Neural progenitor cell (in vitro differentiated cells): ENCODE results near the gene NFE2L3. TPM values are rescaled to one million over a fixed set of nuclear protein-coding genes. Genes with fewer than 3 reads are reported as not detected.
A peak's percentile ranks its signal among the peaks of the same experiment; 100 is the strongest.

Experiments
- DNase-seq: peaks from one replicate; pipeline ENCODE4 v3.0.0-alpha.2; 2016; ENCODE audit warnings: low spot score
- H2AFZ ChIP-seq: fragments of 200-600 bp; sonication (generic); replicated peaks from 2 replicates; pipeline ENCODE4 v1.6.1; 2016; ENCODE audit warnings: antibody characterized with exemption
- H3F3A ChIP-seq: fragments of 200-600 bp; sonication (generic); 2 replicates; pipeline ENCODE4 v1.6.1; 2016; ENCODE audit warnings: antibody characterized with exemption, low read depth
- H3K27ac ChIP-seq: fragments of 200-600 bp; sonication (generic); 2 replicates; pipeline ENCODE4 v1.5.1; 2016; ENCODE audit warnings: mild to moderate bottlenecking
- H3K27me3 ChIP-seq: fragments of 200-600 bp; sonication (generic); 2 replicates; pipeline ENCODE4 v1.6.1; 2016; ENCODE audit warnings: mild to moderate bottlenecking, moderate library complexity
- H3K36me3 ChIP-seq: fragments of 200-600 bp; sonication (generic); 2 replicates; pipeline ENCODE4 v1.5.1; 2016
- H3K4me1 ChIP-seq: fragments of 200-600 bp; sonication (generic); 2 replicates; pipeline ENCODE4 v1.6.1; 2016; ENCODE audit warnings: mixed run types
- H3K4me2 ChIP-seq: fragments of 200-600 bp; sonication (generic); 2 replicates; pipeline ENCODE4 v1.6.1; 2016
- H3K4me3 ChIP-seq: fragments of 200-600 bp; sonication (generic); 2 replicates; pipeline ENCODE4 v1.5.1; 2016
- H3K79me2 ChIP-seq: fragments of 200-600 bp; sonication (generic); 2 replicates; pipeline ENCODE4 v1.6.1; 2016; ENCODE audit warnings: low read depth
- H3K9ac ChIP-seq: fragments of 200-600 bp; sonication (generic); 2 replicates; pipeline ENCODE4 v1.6.1; 2016
- H3K9me3 ChIP-seq: fragments of 200-600 bp; sonication (generic); 2 replicates; pipeline ENCODE4 v1.5.1; 2016; ENCODE audit warnings: low read depth
- H4K20me1 ChIP-seq: fragments of 200-600 bp; sonication (generic); 2 replicates; pipeline ENCODE4 v1.6.1; 2016; ENCODE audit warnings: low read depth
- H3K27ac Mint-ChIP-seq: 3 replicates; pipeline ENCODE4 v1.8.0; 2021; ENCODE audit warnings: mixed read lengths
- H3K27me3 Mint-ChIP-seq: 2 replicates; pipeline ENCODE4 v1.8.0; 2022; ENCODE audit warnings: low read depth, mild to moderate bottlenecking, inconsistent platforms, moderate library complexity, mixed read lengths; ENCODE audit not compliant: insufficient read depth
- H3K36me3 Mint-ChIP-seq: 3 replicates; pipeline ENCODE4 v1.8.0; 2021; ENCODE audit warnings: mixed read lengths
- H3K4me1 Mint-ChIP-seq: 3 replicates; pipeline ENCODE4 v1.8.0; 2021; ENCODE audit warnings: mixed read lengths
- H3K4me3 Mint-ChIP-seq: 3 replicates; pipeline ENCODE4 v1.8.0; 2021; ENCODE audit warnings: mild to moderate bottlenecking, moderate library complexity, mixed read lengths
- H3K9me3 Mint-ChIP-seq: 3 replicates; pipeline ENCODE4 v1.8.0; 2020; ENCODE audit warnings: mixed read lengths
- CTCF ChIP-seq: fragments of 200-600 bp; sonication (generic); IDR thresholded peaks from 2 replicates; pipeline ENCODE4 v1.5.1; 2017; ENCODE audit warnings: antibody characterized with exemption, mild to moderate bottlenecking
- EZH2 ChIP-seq: fragments of 200-600 bp; sonication (generic); IDR thresholded peaks from 2 replicates; pipeline ENCODE4 v1.6.1; 2017; ENCODE audit warnings: antibody characterized with exemption, mild to moderate bottlenecking, moderate library complexity
- EZH2phosphoT487 ChIP-seq: fragments of 200-600 bp; sonication (generic); IDR thresholded peaks from 2 replicates; pipeline ENCODE4 v1.6.1; 2017; ENCODE audit warnings: antibody characterized with exemption
- total RNA-seq: library from RNA; depleted of rRNA; stranded (reverse); fragments of >200 nt; gene quantifications from 2 replicates; pipeline ENCODE4 v1.2.3, GENCODE V29; 2015; ENCODE audit warnings: low replicate concordance

The NFE2L3 gene
- total RNA-seq, 1 donor from 2014 or later, result 6.2 TPM

- no peak overlapping the region for H3K9ac ChIP-seq
- H3K79me2 ChIP-seq, result no peaks in the 10 kb centered on the region
- peaks cover 2% of the 10 kb centered on the region for H3K27me3 Mint-ChIP-seq
- no peak for TF ChIP-seq EZH2
- no peak for TF ChIP-seq EZH2phosphoT487
- no peak for TF ChIP-seq CTCF
- H3K4me3 ChIP-seq, result no peak overlapping the region
- H3K4me3 Mint-ChIP-seq, result no peak overlapping the region
- no peaks in the 10 kb centered on the region for H3K27me3 ChIP-seq
- no peaks in the 10 kb centered on the region for H4K20me1 ChIP-seq
- H3K4me2 ChIP-seq, result no peak overlapping the region
- H2AFZ ChIP-seq, result no peak overlapping the region
- H3K36me3 ChIP-seq, result no peaks in the 10 kb centered on the region
- no peak for DNase-seq
- peaks cover 4% of the 10 kb centered on the region for H3K4me1 Mint-ChIP-seq
- H3K9me3 Mint-ChIP-seq, result no peaks in the 10 kb centered on the region
- no peak overlapping the region for H3K27ac ChIP-seq
- no peaks in the 10 kb centered on the region for H3F3A ChIP-seq
- H3K27ac Mint-ChIP-seq, result no peak overlapping the region
- no peaks in the 10 kb centered on the region for H3K4me1 ChIP-seq
- H3K9me3 ChIP-seq, result no peaks in the 10 kb centered on the region
- peaks cover 3% of the 10 kb centered on the region for H3K36me3 Mint-ChIP-seq
Measured at GRCh38 chr7:26166684-26167266, 14.8 kb downstream of the NFE2L3 start.

- Histone ChIP-seq H3K79me2 (no peaks in the 10 kb centered on the region), H3K4me3 (no peak overlapping the region), H3K9ac (no peak overlapping the region), H2AFZ (no peak overlapping the region), H3K36me3 (no peaks in the 10 kb centered on the region), H3K4me1 (no peaks in the 10 kb centered on the region), H3K27ac (no peak overlapping the region), H3K4me2 (no peak overlapping the region), H3F3A (no peaks in the 10 kb centered on the region), H3K9me3 (no peaks in the 10 kb centered on the region), H3K27me3 (no peaks in the 10 kb centered on the region), H4K20me1 (no peaks in the 10 kb centered on the region)
- Mint-ChIP-seq H3K36me3 (peaks cover 3% of the 10 kb centered on the region), H3K27me3 (peaks cover 2% of the 10 kb centered on the region), H3K9me3 (no peaks in the 10 kb centered on the region), H3K4me3 (no peak overlapping the region), H3K27ac (no peak overlapping the region), H3K4me1 (peaks cover 4% of the 10 kb centered on the region)
- no peak for TF ChIP-seq EZH2
- TF ChIP-seq CTCF, result no peak
- TF ChIP-seq EZH2phosphoT487, result no peak
- DNase-seq, result no peak
Measured at GRCh38 chr7:26167303-26167934, 15.4 kb downstream of the NFE2L3 start.

GRCh38 chr7:26168458-26169023 lies 16.5 kb downstream of the NFE2L3 start:
- no peak for DNase-seq
- Histone ChIP-seq H3K9ac (no peak overlapping the region), H3K27me3 (no peaks in the 10 kb centered on the region), H3K4me2 (no peak overlapping the region), H3F3A (no peaks in the 10 kb centered on the region), H3K27ac (no peak overlapping the region), H3K4me3 (no peak overlapping the region), H3K36me3 (no peaks in the 10 kb centered on the region), H3K9me3 (no peaks in the 10 kb centered on the region), H4K20me1 (no peaks in the 10 kb centered on the region), H3K79me2 (no peaks in the 10 kb centered on the region), H2AFZ (no peak overlapping the region), H3K4me1 (no peaks in the 10 kb centered on the region)
- peak; percentile 23 for TF ChIP-seq CTCF
- no peak for TF ChIP-seq EZH2phosphoT487
- Mint-ChIP-seq H3K4me1 (peaks cover 4% of the 10 kb centered on the region), H3K4me3 (no peak overlapping the region), H3K27ac (no peak overlapping the region), H3K27me3 (peaks cover 2% of the 10 kb centered on the region), H3K9me3 (no peaks in the 10 kb centered on the region), H3K36me3 (peaks cover 3% of the 10 kb centered on the region)
